Panc1 (cell line): ENCODE data around the gene STX12. TPM values are rescaled to one million over a fixed set of nuclear protein-coding genes. Genes with fewer than 3 reads are reported as not detected.
A peak's percentile ranks its signal among the peaks of the same experiment; 100 is the strongest.

Experiments used
- ATAC-seq: fragments of 200-7000 bp; cut with Tn5 transposase; 2 replicates; pipeline ENCODE4 v1.9.1; 2020; ENCODE audit warnings: mild to moderate bottlenecking, moderate library complexity
- Bru-seq: library from RNA; stranded (reverse); fragments of 400-500 nt; gene quantifications from one replicate; lab custom pipeline; 2021; lab: Mats Ljungman, UMichigan
- BruChase-seq, 2 experiments: library from RNA; stranded (reverse); fragments of 400-500 nt; gene quantifications; one replicate each; lab custom pipeline; 2021; lab: Mats Ljungman, UMichigan
- BruUV-seq: library from RNA; stranded (reverse); fragments of 400-500 nt; replicated peaks from 2 replicates; lab custom pipeline; 2021; lab: Mats Ljungman, UMichigan
- CTCF ChIA-PET: fragments of 300-600 bp; sonication (Branson Sonifier 250); formaldehyde crosslinking; loops from one replicate; lab custom pipeline; 2022; ENCODE audit warnings: antibody characterized with exemption; lab: Charles Lee
- POLR2A ChIA-PET: fragments of 300-600 bp; sonication (Branson Sonifier 250); formaldehyde crosslinking; loops from one replicate; lab custom pipeline; 2022; ENCODE audit warnings: antibody characterized with exemption; lab: Charles Lee
- DNase-seq: peaks from one replicate; pipeline ENCODE4 v3.0.0-alpha.2; 2010; ENCODE audit warnings: low read depth, low spot score
- H3K27ac ChIP-seq: 2 replicates; pipeline ENCODE4 v1.5.1; 2011; ENCODE audit warnings: mild to moderate bottlenecking, low read length, inconsistent platforms
- H3K27me3 ChIP-seq: fragments of 200-500 bp; sonication (Bioruptor generic); 2 replicates; pipeline ENCODE4 v1.6.0; 2014; ENCODE audit warnings: low read length, inconsistent platforms; ENCODE audit not compliant: control insufficient read depth, insufficient read depth
- H3K36me3 ChIP-seq: fragments of 200-500 bp; sonication (Bioruptor generic); 2 replicates; pipeline ENCODE4 v1.5.1; 2014; ENCODE audit warnings: inconsistent platforms, mild to moderate bottlenecking, low read length, moderate library complexity; ENCODE audit not compliant: control insufficient read depth, insufficient read depth
- H3K4me1 ChIP-seq: 2 replicates; pipeline ENCODE4 v1.5.1; 2011; ENCODE audit warnings: inconsistent platforms, mild to moderate bottlenecking, low read length, moderate library complexity; ENCODE audit not compliant: control insufficient read depth, insufficient read depth
- H3K4me3 ChIP-seq, 2 experiments: 2 replicates each; pipeline ENCODE4 v1.5.1; 2011 to 2012; ENCODE audit warnings: low read depth in 2 of 2, low read length in 2 of 2, mild to moderate bottlenecking in 2 of 2, inconsistent platforms in 1 of 2, moderate library complexity in 1 of 2
- H3K9me3 ChIP-seq: fragments of 200-500 bp; sonication (Bioruptor generic); 2 replicates; pipeline ENCODE4 v1.5.1; 2014; ENCODE audit warnings: low read depth, mild to moderate bottlenecking, inconsistent platforms, low read length, moderate library complexity; ENCODE audit not compliant: control insufficient read depth, insufficient read depth
- CTCF ChIP-seq: fragments of 450-650 bp; IDR thresholded peaks from 2 replicates; pipeline ENCODE4 v1.5.1; 2017; ENCODE audit warnings: mild to moderate bottlenecking
- POLR2AphosphoS5 ChIP-seq: IDR thresholded peaks from 2 replicates; pipeline ENCODE4 v1.6.1; 2012; ENCODE audit warnings: mild to moderate bottlenecking, low read depth, low read length, moderate library complexity
- REST ChIP-seq, 2 experiments: IDR thresholded peaks; 2 replicates each; pipeline ENCODE4 v1.6.1; 2011 to 2012; ENCODE audit warnings: low read depth in 2 of 2, control low read depth in 1 of 2, low read length in 1 of 2, mild to moderate bottlenecking in 1 of 2, moderate library complexity in 1 of 2; ENCODE audit not compliant: insufficient read depth in 1 of 2
- SIN3A ChIP-seq: IDR thresholded peaks from 2 replicates; pipeline ENCODE4 v1.6.1; 2012; ENCODE audit warnings: low read depth, mild to moderate bottlenecking, low read length, moderate library complexity, borderline replicate concordance; ENCODE audit not compliant: insufficient read depth
- TCF7L2 ChIP-seq: IDR thresholded peaks from 2 replicates; pipeline ENCODE4 v1.6.1; 2011; ENCODE audit warnings: mild to moderate bottlenecking, low read depth, low read length, inconsistent platforms
- in situ Hi-C: cut with HindIII; loops from 2 replicates; pipeline ENCODE4 v1.10.0; 2016; ENCODE audit warnings: low sequenced_read_pairs, low pct_unique_long_range_greater_than_20kb
- intact Hi-C: fragments of 100-400 bp; cut with micrococcal nuclease; formaldehyde crosslinking; loops from one replicate; pipeline ENCODE4 v1.10.0; 2022; ENCODE audit not compliant: unreplicated experiment
- long read RNA-seq: library from polyadenylated mRNA; unstranded; transcript quantifications from one replicate; pipeline ENCODE4 v2.0.0, GENCODE V29; 2021; ENCODE audit not compliant: unreplicated experiment
- polyA plus RNA-seq: library from polyadenylated mRNA; unstranded; fragments of >200 nt; gene quantifications from one replicate; pipeline ENCODE4 v1.2.1, GENCODE V29; 2012; ENCODE audit warnings: missing spikeins; ENCODE audit not compliant: insufficient read length
- total RNA-seq: library from RNA; stranded (reverse); gene quantifications from one replicate; pipeline ENCODE4 v1.2.1, GENCODE V29; 2021; ENCODE audit not compliant: unreplicated experiment

Gene STX12
- total RNA-seq (25.3 TPM), Bru-seq, nascent RNA (percentile 65 among the genes with signal in this experiment), BruChase-seq, experiment 1, labeled RNA remaining after a 2-hour chase (percentile 72 among the genes with signal in this experiment), BruChase-seq, experiment 2, labeled RNA remaining after a 6-hour chase (percentile 77 among the genes with signal in this experiment)
- 21.2 TPM for polyA plus RNA-seq
- long read RNA-seq, transcript STX12-201 (9 exons, 3,079 nt), result major isoform, 55 of 66 reads
- long read RNA-seq, partial matches to known transcripts, result 1 of 66 reads
- long read RNA-seq, other reads (novel, unspliced or antisense), result 8 of 66 reads

- POLR2A ChIA-PET, result interaction anchor here (0.6 to 1.1 kb wide), 4 partner anchors 13 to 387 kb away, joined by 3 to 5 read pairs (median 4); partner anchors contain the start of gene FAM76A
- intact Hi-C loops, result no loop called here
- Histone ChIP-seq H3K4me3 (peak within 1 kb of the TSS; percentile 84 to 88), H3K27me3 (no peaks in the 10 kb centered on the region), H3K9me3 (no peaks in the 10 kb centered on the region), H3K4me1 (peaks cover 6% of the 10 kb centered on the region; the same call in 1 of the 2 replicates), H3K36me3 (no peaks in the 10 kb centered on the region; the same call in 1 of the 2 replicates), H3K27ac (peak within 1 kb of the TSS; percentile 83)
- BruUV-seq, result no TSS peak
- peak; percentile 98 for DNase-seq
- CTCF ChIA-PET, result interaction anchor here (0.6 to 1.5 kb wide), 4 partner anchors 9 to 104 kb away, joined by 3 to 7 read pairs (median 5); partner anchors contain the start of gene FAM76A
- in situ Hi-C loops, result no loop called here
- peak; percentile 99 for ATAC-seq
- TF ChIP-seq POLR2AphosphoS5 (peak; percentile 93), TCF7L2 (no peak), SIN3A (peak; percentile 53; the same call in 1 of the 2 replicates)
Measured at GRCh38 chr1:27772932-27773825, at the start of gene STX12. Gene STX12, plus strand, starts transcription at chr1:27773219. Its CDS starts 89 bp downstream, at chr1:27773308.

- ChIA-PET CTCF (interaction anchor here (0.7 to 1.7 kb wide), 6 partner anchors 19 to 75 kb away, joined by 3 to 11 read pairs (median 6); partner anchors contain the start of genes IFI6 and STX12), POLR2A (interaction anchor here (0.7 to 1.3 kb wide), 2 partner anchors 48 to 106 kb away, joined by 4 read pairs; partner anchors contain the start of genes PPP1R8 and STX12)
- no TSS peak for BruUV-seq
- Histone ChIP-seq H3K9me3 (no peaks in the 10 kb centered on the region), H3K36me3 (no peaks in the 10 kb centered on the region), H3K4me3 (peak overlapping the region; percentile 66 to 73), H3K27ac (peak overlapping the region; percentile 90), H3K27me3 (no peaks in the 10 kb centered on the region), H3K4me1 (peaks cover 11% of the 10 kb centered on the region; the same call in 1 of the 2 replicates)
- TF ChIP-seq CTCF (no peak), POLR2AphosphoS5 (no peak), SIN3A (no peak), TCF7L2 (no peak), REST (IDR thresholded peaks at IDR 0.05; ENCODE audit: insufficient read depth in 1 of 2, low read depth in 2 of 2, low read length in 1 of 2) (no peak)
- in situ Hi-C loops (no loop called here), intact Hi-C loops (loop anchor here (1.0 kb wide), 1 partner anchor 53 kb away; the partner anchor contains the start of gene IFI6)
- ATAC-seq (no peak), DNase-seq (no peak)
Measured at GRCh38 chr1:27724961-27725373, 48.1 kb upstream of the STX12 start.
